T-helper 1 cell treated with Interleukin-12 subunit alpha and Interleukin-12 subunit beta and Interleukin-4 antibody, amounts not matched to agents 30 ng/mL and 1 ng/mL, for 36 hours (primary cell): Measurements from ENCODE around the gene CASKIN2. TPM values are rescaled to one million over a fixed set of nuclear protein-coding genes. Genes with fewer than 3 reads are reported as not detected.

Experiments
- intact Hi-C: fragments of 100-400 bp; cut with micrococcal nuclease; formaldehyde crosslinking; loops from one replicate; pipeline ENCODE4 v1.15.1; 2024
- total RNA-seq: library from RNA; stranded (reverse); gene quantifications from 2 replicates; pipeline ENCODE4 v1.2.3, GENCODE V29; 2022

Gene CASKIN2
- total RNA-seq, 1 donor from 2014 or later = 0.74 TPM

GRCh38 chr17:75507733-75508719 is 7.3 kb downstream of the CASKIN2 start:
- intact Hi-C loops = no loop called here

GRCh38 chr17:75506888-75507287 is 8.4 kb downstream of the CASKIN2 start:
- intact Hi-C loops = no loop called here

DNA sequence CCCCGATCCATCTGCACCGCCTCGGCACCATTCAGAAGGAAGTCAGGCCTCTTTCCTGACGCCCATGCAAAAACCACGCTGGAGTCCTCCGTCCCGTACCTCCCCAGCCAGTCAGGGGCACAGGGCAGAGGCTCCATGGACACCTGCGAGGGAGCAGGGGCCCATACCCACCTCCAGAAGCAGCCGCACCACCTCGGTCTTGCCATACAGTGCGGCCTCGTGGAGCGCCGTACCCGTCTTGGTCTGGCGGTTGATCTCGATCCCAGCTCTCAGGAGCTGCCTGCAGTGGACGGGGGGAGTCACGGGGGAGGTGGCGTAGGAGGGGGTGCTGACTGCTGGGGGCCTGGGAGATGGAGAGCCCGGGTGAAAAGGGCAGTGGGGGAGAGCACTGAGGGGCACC is 9.2 kb downstream of the CASKIN2 start:
- intact Hi-C loops = no loop called here

GRCh38 chr17:75505640-75506039 is 9.7 kb downstream of the CASKIN2 start:
- intact Hi-C loops = no loop called here

DNA sequence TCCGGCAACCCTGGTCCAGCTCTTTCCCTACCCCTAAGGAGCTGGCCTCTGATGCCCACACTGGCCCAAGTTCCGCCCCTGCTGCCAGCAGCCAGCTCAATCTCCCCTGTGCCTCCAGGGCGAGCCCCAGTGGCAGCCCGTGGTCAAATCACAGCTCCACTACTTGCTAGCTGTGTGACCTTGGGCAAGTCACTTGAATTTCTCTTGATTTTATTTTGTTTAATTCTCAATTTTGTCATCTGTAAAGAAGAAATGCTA is 10.3 kb downstream of the CASKIN2 start:
- intact Hi-C loops = no loop called here

DNA sequence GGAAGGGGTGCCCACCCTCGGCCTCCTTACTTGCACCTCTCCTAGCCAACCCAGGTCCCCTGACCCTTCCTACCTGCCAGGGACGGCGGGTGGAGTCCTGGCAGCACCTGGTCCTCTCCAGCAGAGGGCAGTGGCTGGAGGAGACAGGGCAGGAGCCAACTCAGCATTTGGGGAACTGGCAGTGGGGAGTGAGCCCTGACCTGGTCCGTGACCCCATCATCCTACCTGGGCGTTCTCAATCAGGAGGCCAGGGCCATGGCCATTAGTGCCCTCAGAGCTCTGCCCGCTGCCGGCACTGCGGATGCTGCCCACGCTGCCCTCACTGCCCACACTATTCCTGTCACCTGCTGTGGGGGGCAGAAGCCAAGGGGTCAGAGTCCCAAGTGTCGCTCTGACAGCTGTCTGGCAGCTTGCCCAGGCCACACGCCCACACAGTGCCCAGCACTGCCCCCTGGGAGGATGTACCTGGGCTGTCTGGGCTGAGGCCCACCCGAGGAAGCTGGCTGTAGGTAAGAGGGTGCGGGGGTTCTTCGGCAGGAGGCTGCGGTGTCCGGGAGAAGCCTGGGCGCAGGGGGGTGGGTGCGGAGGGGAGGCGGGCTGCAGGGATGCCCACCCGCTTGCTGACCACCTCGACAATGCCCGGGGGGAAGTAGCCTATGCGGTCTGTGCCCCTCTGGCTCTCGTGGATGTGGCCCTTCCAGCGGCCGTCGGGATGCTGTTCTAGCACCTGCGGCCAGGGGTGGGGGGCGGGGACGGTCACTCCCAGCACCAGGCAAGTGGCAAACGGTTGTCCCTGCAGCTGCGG is 10.8 kb downstream of the CASKIN2 start:
- intact Hi-C loops = no loop called here

- intact Hi-C loops = no loop called here
Measured at GRCh38 chr17:75503976-75504346, 11.4 kb downstream of the CASKIN2 start.

- intact Hi-C loops = no loop called here
Measured at GRCh38 chr17:75503337-75503950, 11.9 kb downstream of the CASKIN2 start.

DNA sequence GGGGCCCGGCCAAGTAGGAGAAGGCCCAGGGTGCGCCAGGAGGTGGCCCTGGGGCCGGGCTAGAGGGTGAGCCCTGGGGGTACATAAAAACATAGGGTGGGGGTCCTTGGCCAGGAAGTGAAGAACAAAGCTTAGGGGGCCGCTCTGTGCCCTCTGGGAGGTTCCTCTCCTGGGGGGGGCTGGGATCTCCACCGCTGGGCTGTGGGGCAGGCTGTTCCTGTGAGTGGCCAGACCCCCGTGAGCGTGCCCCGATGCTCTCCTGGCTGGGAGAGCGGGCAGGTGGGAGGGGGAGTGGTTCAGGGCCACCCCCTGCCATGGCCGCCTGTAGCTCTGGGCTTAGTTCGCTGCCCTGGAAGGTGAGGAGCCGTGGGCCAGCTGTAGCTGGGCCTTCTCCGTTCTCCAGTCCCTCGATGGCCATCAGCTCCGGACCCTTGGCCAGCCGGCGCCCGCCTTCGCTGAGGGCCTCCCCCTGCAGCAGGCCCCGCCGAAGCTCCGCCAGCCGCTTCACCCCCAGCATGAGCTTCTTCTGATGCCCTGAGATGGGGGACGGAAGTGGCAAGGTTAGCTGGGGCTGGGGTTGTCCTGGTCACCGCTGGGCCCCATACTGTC is 12.5 kb downstream of the CASKIN2 start:
- intact Hi-C loops = no loop called here

DNA sequence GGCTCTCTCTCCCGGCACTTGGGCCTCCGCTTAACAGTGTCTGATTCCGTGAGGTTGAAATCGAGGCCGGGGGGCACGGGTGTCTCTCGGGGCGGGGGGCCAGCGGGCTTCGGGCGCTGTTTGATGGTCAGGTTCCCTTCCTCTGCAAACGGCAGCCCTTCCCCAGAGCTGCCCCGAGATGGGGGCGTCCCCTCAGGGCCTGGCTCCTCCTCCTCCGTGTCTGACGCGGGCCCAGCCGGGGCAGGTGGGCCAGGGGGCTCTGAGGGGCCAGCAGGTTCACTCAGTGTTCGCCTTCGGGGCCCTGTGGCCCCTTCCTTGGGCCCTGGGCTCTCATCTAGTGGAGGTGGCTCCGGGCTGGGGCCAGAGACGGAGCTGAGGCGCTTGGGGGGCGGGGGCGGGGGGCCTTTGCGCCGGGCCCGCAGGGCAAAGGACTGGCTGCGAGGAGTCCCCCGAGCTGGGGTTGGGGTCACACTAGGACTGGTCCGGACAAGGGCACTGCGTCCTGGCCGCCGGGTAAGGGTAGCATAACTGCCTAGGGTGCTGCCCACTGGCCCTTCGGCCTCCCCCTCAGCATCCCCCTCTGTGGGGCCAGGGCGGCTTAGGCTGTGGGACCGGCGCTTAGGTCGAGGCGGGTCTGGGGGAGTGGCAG is 13.1 kb downstream of the CASKIN2 start:
- intact Hi-C loops = no loop called here

GRCh38 chr17:75501378-75502071 is 13.8 kb downstream of the CASKIN2 start:
- intact Hi-C loops = no loop called here

DNA sequence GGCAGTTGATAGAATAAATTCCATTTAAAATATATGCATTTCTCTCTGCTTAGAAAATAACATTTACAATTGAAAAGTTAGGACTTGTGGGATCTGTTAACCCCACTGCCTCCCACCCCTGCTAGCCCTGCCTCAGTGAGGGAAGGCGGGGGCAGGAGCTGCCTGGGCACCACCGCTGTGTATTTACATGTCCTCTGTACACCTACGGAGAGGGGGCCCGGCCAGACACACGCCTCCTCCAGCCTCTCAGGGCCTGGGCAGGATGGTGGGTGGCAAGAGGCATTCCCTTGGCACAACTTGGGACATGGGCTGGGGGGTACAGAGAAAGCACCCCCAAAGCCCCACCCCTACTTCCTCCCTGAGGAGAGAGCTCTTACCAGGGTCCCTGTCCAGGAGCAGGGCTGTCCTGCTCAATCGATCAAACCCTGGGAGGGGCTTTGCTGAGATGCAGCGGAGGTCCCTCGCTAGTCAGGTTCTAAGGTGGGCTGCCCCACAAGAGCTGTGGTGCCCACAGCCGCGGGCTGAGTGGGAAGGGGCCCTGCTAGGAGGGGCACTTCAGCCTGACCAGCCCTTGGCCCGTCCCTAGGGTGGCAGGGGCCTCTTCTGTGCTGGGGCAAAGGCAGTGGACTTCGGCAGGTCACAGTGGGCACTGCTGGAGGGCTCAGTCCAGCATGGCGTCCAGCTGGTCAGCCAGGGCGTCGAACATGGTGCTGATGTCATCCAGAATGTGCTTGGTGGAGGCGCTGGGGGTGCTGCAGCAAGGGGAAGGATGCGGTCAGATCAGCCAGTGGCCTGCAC is 14.7 kb downstream of the CASKIN2 start:
- intact Hi-C loops = no loop called here

GRCh38 chr17:75499313-75500022 is 15.9 kb downstream of the CASKIN2 start:
- intact Hi-C loops = no loop called here

- intact Hi-C loops = no loop called here
Measured at GRCh38 chr17:75498726-75499213, 16.6 kb downstream of the CASKIN2 start.

GRCh38 chr17:75498039-75498725 is 17.2 kb downstream of the CASKIN2 start:
- intact Hi-C loops = no loop called here

DNA sequence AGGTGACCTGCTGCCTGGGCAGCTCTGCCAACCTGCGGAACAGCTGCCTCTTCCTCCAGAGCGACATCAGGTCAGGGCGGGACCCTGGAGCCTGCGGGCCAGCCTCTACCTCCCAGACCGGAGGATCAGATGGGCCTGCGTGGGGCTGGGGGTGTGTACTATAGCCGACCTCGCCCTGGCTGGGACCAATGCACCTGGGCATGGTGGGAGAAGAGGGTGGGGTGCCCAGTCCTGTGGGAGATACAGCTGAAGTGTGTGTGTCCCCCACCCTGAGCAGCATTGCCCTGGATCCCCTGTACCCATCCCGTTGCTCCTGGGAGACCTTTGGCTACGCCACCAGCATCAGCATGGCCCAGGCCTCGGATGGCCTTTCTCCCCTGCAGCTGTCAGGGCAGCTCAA is 19.3 kb downstream of the CASKIN2 start:
- intact Hi-C loops = no loop called here

- intact Hi-C loops = no loop called here
Measured at GRCh38 chr17:75494326-75494877, 20.9 kb downstream of the CASKIN2 start.
